HG03159 (cell line): ENCODE data around the gene COX17.
A peak's percentile ranks its signal among the peaks of the same experiment; 100 is the strongest.

Experiments used
- ATAC-seq: cut with Tn5 transposase; IDR thresholded peaks from one replicate; pipeline ENCODE4 v1.9.1; 2021; ENCODE audit warnings: mild to moderate bottlenecking, moderate library complexity; ENCODE audit not compliant: unreplicated experiment

Gene COX17

GRCh38 chr3:119647171-119647570, 30.0 kb downstream of the COX17 start:
- ATAC-seq: no peak

- no peak for ATAC-seq
These were observed 31.4 kb downstream of the COX17 start for GRCh38 chr3:119645813-119646212.

GRCh38 chr3:119644481-119644880, 32.7 kb downstream of the COX17 start:
- no peak for ATAC-seq

GRCh38 chr3:119643528-119643927, 33.7 kb downstream of the COX17 start:
- no peak for ATAC-seq

GRCh38 chr3:119642746-119643473, 34.3 kb downstream of the COX17 start:
- ATAC-seq: no peak

- no peak for ATAC-seq
These were observed 35.8 kb downstream of the COX17 start for GRCh38 chr3:119641416-119641815.

- no peak for ATAC-seq
These were observed 37.5 kb downstream of the COX17 start for GRCh38 chr3:119639494-119640350.

GRCh38 chr3:119637679-119638477, 39.3 kb downstream of the COX17 start:
- ATAC-seq: peak; percentile 39

- ATAC-seq: no peak
These were observed 40.2 kb downstream of the COX17 start for GRCh38 chr3:119636891-119637611.

- ATAC-seq: no peak
These were observed 41.0 kb downstream of the COX17 start for GRCh38 chr3:119636249-119636648.

- no peak for ATAC-seq
These were observed 41.5 kb downstream of the COX17 start for GRCh38 chr3:119635719-119636118.

- no peak for ATAC-seq
These were observed 44.4 kb downstream of the COX17 start for GRCh38 chr3:119632829-119633228.

- no peak for ATAC-seq
These were observed 45.0 kb downstream of the COX17 start for GRCh38 chr3:119632216-119632615.

- ATAC-seq: no peak
These were observed 45.7 kb downstream of the COX17 start for GRCh38 chr3:119631516-119631915.

GRCh38 chr3:119630880-119631329, 46.3 kb downstream of the COX17 start:
- ATAC-seq: no peak

GRCh38 chr3:119630128-119630879, 46.9 kb downstream of the COX17 start:
- ATAC-seq: no peak

- peak; percentile 37 for ATAC-seq
These were observed 48.3 kb downstream of the COX17 start for GRCh38 chr3:119628816-119629445.

GRCh38 chr3:119628390-119628789, 48.8 kb downstream of the COX17 start:
- peak; percentile 61 for ATAC-seq

GRCh38 chr3:119627461-119627860, 49.7 kb downstream of the COX17 start:
- ATAC-seq: no peak
